Nephron progenitor cell (in vitro differentiated cells): ENCODE results near the gene UTF1.

ENCODE experiments used
- DNase-seq: peaks from one replicate; pipeline ENCODE4 v3.0.0; 2021
- H3K27ac Mint-ChIP-seq: 2 replicates; pipeline ENCODE4 v1.8.0; 2021; ENCODE audit warnings: mild to moderate bottlenecking, moderate library complexity, mixed read lengths
- H3K27me3 Mint-ChIP-seq: 2 replicates; pipeline ENCODE4 v1.8.0; 2021; ENCODE audit warnings: mild to moderate bottlenecking, low read depth, mixed read lengths; ENCODE audit not compliant: poor library complexity
- H3K36me3 Mint-ChIP-seq: 2 replicates; pipeline ENCODE4 v1.8.0; 2021; ENCODE audit warnings: low read depth, mixed read lengths
- H3K4me1 Mint-ChIP-seq: 2 replicates; pipeline ENCODE4 v1.8.0; 2021; ENCODE audit warnings: mixed read lengths
- H3K4me3 Mint-ChIP-seq: 2 replicates; pipeline ENCODE4 v1.8.0; 2021; ENCODE audit warnings: mild to moderate bottlenecking, moderate library complexity, mixed read lengths
- H3K9me3 Mint-ChIP-seq: 2 replicates; pipeline ENCODE4 v1.8.0; 2021; ENCODE audit warnings: mild to moderate bottlenecking, moderate library complexity, mixed read lengths
- TF ChIP-seq, protein P1 (sequence below): fragments of 200-600 bp; sonication (generic); IDR thresholded peaks from 2 replicates; pipeline ENCODE4 v1.5.0; 2021; ENCODE audit warnings: antibody characterized with exemption

UTF1 gene

DNA sequence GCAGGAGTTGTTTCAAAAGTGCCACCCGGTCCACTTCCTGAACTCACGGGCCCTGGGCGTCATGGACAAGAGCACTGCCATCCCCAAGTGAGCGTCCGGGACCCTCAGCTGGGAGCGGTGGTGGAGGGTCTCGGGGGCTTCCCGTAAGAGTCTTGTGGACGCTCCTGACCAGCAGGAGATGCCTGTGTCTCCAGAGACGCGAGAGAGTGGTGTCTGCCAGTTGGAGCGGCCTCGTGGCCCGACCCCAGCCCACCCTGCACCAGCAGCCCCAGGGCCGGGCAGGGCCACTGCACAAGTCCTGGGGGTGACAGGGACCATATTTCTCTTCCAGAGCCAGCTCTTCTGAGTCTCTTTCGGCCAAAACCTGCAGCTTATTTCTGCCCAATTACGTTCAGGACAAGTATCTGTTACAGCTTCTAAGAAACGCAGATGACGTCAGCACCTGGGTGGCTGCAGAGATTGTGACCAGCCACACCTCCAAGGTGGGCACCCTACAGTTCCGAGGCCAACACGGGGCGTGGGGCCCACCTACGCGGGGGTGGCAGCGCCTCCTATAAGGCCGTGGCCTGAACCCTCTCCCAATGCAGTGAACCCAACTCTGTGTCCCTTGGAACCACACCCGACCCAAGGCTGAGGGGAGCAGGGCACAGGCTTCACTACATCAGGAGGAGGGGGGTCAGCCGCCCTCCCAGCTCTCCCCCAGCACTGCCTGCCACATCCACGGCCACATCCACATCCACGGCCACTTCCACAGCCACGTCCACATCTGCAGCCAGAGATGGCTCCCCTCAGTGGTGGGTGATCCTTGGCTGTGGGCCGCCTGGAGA is 16.2 kb upstream of the UTF1 start:
- H3K9me3 Mint-ChIP-seq = peaks cover 13% of the 10 kb centered on the region
- H3K4me3 Mint-ChIP-seq = no peak overlapping the region
- H3K27me3 Mint-ChIP-seq = peaks cover 18% of the 10 kb centered on the region
- TF ChIP-seq, protein P1, sequence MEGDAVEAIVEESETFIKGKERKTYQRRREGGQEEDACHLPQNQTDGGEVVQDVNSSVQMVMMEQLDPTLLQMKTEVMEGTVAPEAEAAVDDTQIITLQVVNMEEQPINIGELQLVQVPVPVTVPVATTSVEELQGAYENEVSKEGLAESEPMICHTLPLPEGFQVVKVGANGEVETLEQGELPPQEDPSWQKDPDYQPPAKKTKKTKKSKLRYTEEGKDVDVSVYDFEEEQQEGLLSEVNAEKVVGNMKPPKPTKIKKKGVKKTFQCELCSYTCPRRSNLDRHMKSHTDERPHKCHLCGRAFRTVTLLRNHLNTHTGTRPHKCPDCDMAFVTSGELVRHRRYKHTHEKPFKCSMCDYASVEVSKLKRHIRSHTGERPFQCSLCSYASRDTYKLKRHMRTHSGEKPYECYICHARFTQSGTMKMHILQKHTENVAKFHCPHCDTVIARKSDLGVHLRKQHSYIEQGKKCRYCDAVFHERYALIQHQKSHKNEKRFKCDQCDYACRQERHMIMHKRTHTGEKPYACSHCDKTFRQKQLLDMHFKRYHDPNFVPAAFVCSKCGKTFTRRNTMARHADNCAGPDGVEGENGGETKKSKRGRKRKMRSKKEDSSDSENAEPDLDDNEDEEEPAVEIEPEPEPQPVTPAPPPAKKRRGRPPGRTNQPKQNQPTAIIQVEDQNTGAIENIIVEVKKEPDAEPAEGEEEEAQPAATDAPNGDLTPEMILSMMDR = no peak
- peaks cover 13% of the 10 kb centered on the region for H3K4me1 Mint-ChIP-seq
- DNase-seq = no peak
- peaks cover 13% of the 10 kb centered on the region for H3K36me3 Mint-ChIP-seq
- no peak overlapping the region for H3K27ac Mint-ChIP-seq

- peaks cover 27% of the 10 kb centered on the region for H3K27me3 Mint-ChIP-seq
- peaks cover 13% of the 10 kb centered on the region for H3K9me3 Mint-ChIP-seq
- TF ChIP-seq, protein P1 = no peak
- no peak overlapping the region for H3K4me3 Mint-ChIP-seq
- no peak overlapping the region for H3K27ac Mint-ChIP-seq
- peaks cover 13% of the 10 kb centered on the region for H3K4me1 Mint-ChIP-seq
- peaks cover 13% of the 10 kb centered on the region for H3K36me3 Mint-ChIP-seq
- DNase-seq = no peak
Observed at GRCh38 chr10:133214468-133215410, 15.3 kb upstream of the UTF1 start.

- TF ChIP-seq, protein P1 = no peak
- H3K4me3 Mint-ChIP-seq = no peak overlapping the region
- no peak overlapping the region for H3K27ac Mint-ChIP-seq
- H3K9me3 Mint-ChIP-seq = peaks cover 13% of the 10 kb centered on the region
- no peak for DNase-seq
- H3K4me1 Mint-ChIP-seq = peaks cover 10% of the 10 kb centered on the region
- peaks cover 30% of the 10 kb centered on the region for H3K27me3 Mint-ChIP-seq
- peaks cover 13% of the 10 kb centered on the region for H3K36me3 Mint-ChIP-seq
Observed at GRCh38 chr10:133215586-133215985, 14.4 kb upstream of the UTF1 start.

GRCh38 chr10:133216776-133217175 is 13.2 kb upstream of the UTF1 start:
- H3K9me3 Mint-ChIP-seq = peaks cover 13% of the 10 kb centered on the region
- no peak overlapping the region for H3K4me3 Mint-ChIP-seq
- no peak overlapping the region for H3K27ac Mint-ChIP-seq
- H3K4me1 Mint-ChIP-seq = peaks cover 19% of the 10 kb centered on the region
- TF ChIP-seq, protein P1 = no peak
- peaks cover 13% of the 10 kb centered on the region for H3K36me3 Mint-ChIP-seq
- peaks cover 41% of the 10 kb centered on the region for H3K27me3 Mint-ChIP-seq
- DNase-seq = no peak

DNA sequence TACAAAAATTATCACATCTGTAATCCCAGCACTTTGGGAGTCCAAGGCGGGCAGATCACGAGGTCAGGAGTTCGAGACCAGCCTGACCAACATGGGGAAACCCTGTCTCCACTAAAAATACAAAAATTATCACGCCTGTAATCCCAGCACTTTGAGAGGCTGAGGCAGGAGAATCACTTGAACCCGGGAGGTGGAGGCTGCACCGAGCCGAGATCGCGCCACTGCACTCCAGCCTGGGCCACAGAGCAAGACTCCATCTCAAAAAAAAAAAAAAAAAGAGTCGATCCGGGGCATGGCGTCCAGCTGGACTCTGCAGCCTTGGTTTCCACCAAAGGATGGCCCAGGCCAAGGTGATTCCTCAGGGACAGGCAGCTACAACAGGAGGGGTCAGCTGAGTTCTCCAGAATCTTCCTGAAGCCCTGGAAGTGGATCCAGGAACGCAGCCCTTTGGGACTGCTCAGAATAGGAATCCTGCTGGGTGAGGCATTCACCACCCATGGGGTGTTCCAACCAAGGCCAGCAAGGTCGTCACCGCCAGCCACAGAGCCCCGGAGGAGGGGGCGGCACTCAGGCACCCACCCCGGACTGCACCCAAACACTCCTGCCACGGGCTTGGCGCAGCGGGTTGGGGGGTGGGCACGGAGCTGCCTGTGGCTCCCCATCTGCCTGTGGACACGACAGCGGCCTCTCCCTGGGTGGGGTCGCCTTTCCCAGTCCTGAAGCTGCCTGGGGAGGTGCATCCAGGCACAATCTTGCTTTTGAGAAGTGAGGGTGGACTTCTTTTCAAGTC is 12.0 kb upstream of the UTF1 start:
- Mint-ChIP-seq H3K4me3 (no peak overlapping the region), H3K9me3 (peaks cover 13% of the 10 kb centered on the region), H3K27me3 (peaks cover 45% of the 10 kb centered on the region), H3K4me1 (peaks cover 15% of the 10 kb centered on the region), H3K27ac (no peak overlapping the region), H3K36me3 (peaks cover 13% of the 10 kb centered on the region)
- no peak for DNase-seq
- TF ChIP-seq, protein P1 = no peak
